Fibroblast of lung (primary cell): ENCODE results near the gene SGPL1. TPM values are rescaled to one million over a fixed set of nuclear protein-coding genes. Genes with fewer than 3 reads are reported as not detected.

Experiments
- DNase-seq, 2 donors: peaks; one replicate each; pipeline versions ENCODE4 v3.0.0 to v3.0.0-alpha.2; 2010; ENCODE audit warnings: low read depth in 2 of 2
- H2AFZ ChIP-seq: 2 replicates; pipeline ENCODE4 v1.5.1; 2012; ENCODE audit warnings: low read length, control low read depth, inconsistent platforms
- H3K27ac ChIP-seq: 2 replicates; pipeline ENCODE4 v1.5.1; 2011; ENCODE audit warnings: low read length, control low read depth; ENCODE audit not compliant: insufficient read depth
- H3K27me3 ChIP-seq: 2 replicates; pipeline ENCODE4 v1.5.1; 2011; ENCODE audit warnings: mild to moderate bottlenecking, low read length; ENCODE audit not compliant: control insufficient read depth, insufficient read depth
- H3K36me3 ChIP-seq: 2 replicates; pipeline ENCODE4 v1.5.1; 2011; ENCODE audit warnings: low read length; ENCODE audit not compliant: control insufficient read depth, insufficient read depth
- H3K4me1 ChIP-seq: 2 replicates; pipeline ENCODE4 v1.5.1; 2011; ENCODE audit warnings: low read length; ENCODE audit not compliant: control insufficient read depth, insufficient read depth; ENCODE audit errors: extremely low read depth
- H3K4me2 ChIP-seq: 2 replicates; pipeline ENCODE4 v1.5.1; 2011; ENCODE audit warnings: low read length, control low read depth; ENCODE audit not compliant: insufficient read depth; ENCODE audit errors: extremely low read depth
- H3K4me3 ChIP-seq, 4 experiments: fragments of 200-600 bp in 1 of 4; sonication (generic) in 1 of 4; replicated peaks in 1 of 4; 2 replicates each; pipeline ENCODE4 v1.5.1; 2011 to 2016; ENCODE audit warnings: low read length in 4 of 4, low read depth in 3 of 4, mild to moderate bottlenecking in 3 of 4, control low read depth in 2 of 4, inconsistent platforms in 1 of 4, mixed read lengths in 1 of 4; ENCODE audit not compliant: insufficient read depth in 1 of 4; ENCODE audit errors: control extremely low read depth in 1 of 4
- H3K79me2 ChIP-seq: 2 replicates; pipeline ENCODE4 v1.5.1; 2012; ENCODE audit warnings: mild to moderate bottlenecking, low read length, inconsistent platforms; ENCODE audit not compliant: control insufficient read depth, insufficient read depth
- H3K9ac ChIP-seq: 2 replicates; pipeline ENCODE4 v1.5.1; 2011; ENCODE audit warnings: mild to moderate bottlenecking, low read length, control low read depth; ENCODE audit not compliant: insufficient read depth
- H3K9me3 ChIP-seq: 2 replicates; pipeline ENCODE4 v1.5.1; 2012; ENCODE audit warnings: low read depth, low read length; ENCODE audit not compliant: control insufficient read depth, insufficient read depth
- H4K20me1 ChIP-seq: 2 replicates; pipeline ENCODE4 v1.5.1; 2011; ENCODE audit warnings: low read length; ENCODE audit not compliant: control insufficient read depth, insufficient read depth; ENCODE audit errors: extremely low read depth
- CTCF ChIP-seq, 2 donors: IDR thresholded peaks in 1 of 2; conservative IDR thresholded peaks in 1 of 2; 1 replicate in 1 of 2; 2 replicates in 1 of 2; pipeline ENCODE4 v1.5.1; 2011 to 2012; ENCODE audit warnings: low read length in 2 of 2, control low read depth in 1 of 2, inconsistent platforms in 1 of 2, low read depth in 1 of 2, mild to moderate bottlenecking in 1 of 2
- EZH2 ChIP-seq: IDR thresholded peaks from 2 replicates; pipeline ENCODE4 v1.5.1; 2012; ENCODE audit warnings: low read length, control low read depth, mild to moderate bottlenecking; ENCODE audit errors: missing control alignments
- polyA plus RNA-seq, 2 donors: library from polyadenylated mRNA; depleted of rRNA in 1 of 2; stranded (reverse) in 1 of 2; unstranded in 1 of 2; fragments of >200 nt; gene quantifications; 2 replicates each; pipeline ENCODE4 v1.2.1, GENCODE V29; 2011 to 2012; ENCODE audit warnings: missing spikeins in 1 of 2
- total RNA-seq: library from RNA; depleted of rRNA; stranded (reverse); fragments of >200 nt; gene quantifications from 2 replicates; pipeline ENCODE4 v1.2.1, GENCODE V29; 2014

The SGPL1 gene
- total and polyA plus RNA-seq, 2 donors (not counting 1 experiment from before 2014, with no cell fraction given), result 21.2 to 40.3 TPM

GRCh38 chr10:70914316-70914864 is 98.6 kb downstream of the SGPL1 start:
- no peak for DNase-seq
- H3K27me3 ChIP-seq, result peaks cover 6% of the 10 kb centered on the region
- TF ChIP-seq CTCF (conservative IDR thresholded peaks at IDR 0.05 in 1 of 2, IDR thresholded peaks at IDR 0.05 in 1 of 2; ENCODE audit: low read depth in 1 of 2, low read length in 2 of 2) (no peak), EZH2 (no peak)

GRCh38 chr10:70915206-70915605 is 99.5 kb downstream of the SGPL1 start:
- no peaks in the 10 kb centered on the region for H3K9me3 ChIP-seq
- H3K4me3 ChIP-seq, result no peak overlapping the region
- H3K27ac ChIP-seq, result no peak overlapping the region
- TF ChIP-seq CTCF (conservative IDR thresholded peaks at IDR 0.05 in 1 of 2, IDR thresholded peaks at IDR 0.05 in 1 of 2; ENCODE audit: low read depth in 1 of 2, low read length in 2 of 2), result no peak
- TF ChIP-seq EZH2, result no peak
- no peaks in the 10 kb centered on the region for H4K20me1 ChIP-seq
- H3K4me2 ChIP-seq, result no peak overlapping the region
- no peak for DNase-seq
- H3K79me2 ChIP-seq, result no peaks in the 10 kb centered on the region
- H3K4me1 ChIP-seq, result no peaks in the 10 kb centered on the region
- no peak overlapping the region for H3K9ac ChIP-seq
- H2AFZ ChIP-seq, result no peak overlapping the region
- H3K27me3 ChIP-seq, result peaks cover 6% of the 10 kb centered on the region
- H3K36me3 ChIP-seq, result no peaks in the 10 kb centered on the region

More at GRCh38 chr10:70914316-70914864, 98.6 kb downstream of the SGPL1 start:
- Histone ChIP-seq H3K4me1 (no peaks in the 10 kb centered on the region), H3K9ac (no peak overlapping the region), H3K4me2 (no peak overlapping the region), H3K4me3 (no peak overlapping the region), H4K20me1 (no peaks in the 10 kb centered on the region), H3K79me2 (no peaks in the 10 kb centered on the region), H2AFZ (no peak overlapping the region), H3K36me3 (no peaks in the 10 kb centered on the region), H3K9me3 (no peaks in the 10 kb centered on the region), H3K27ac (no peak overlapping the region)

- Histone ChIP-seq H3K79me2 (no peaks in the 10 kb centered on the region), H3K27me3 (peaks cover 6% of the 10 kb centered on the region), H3K4me2 (no peak overlapping the region), H3K9me3 (no peaks in the 10 kb centered on the region), H3K4me3 (no peak overlapping the region), H3K9ac (no peak overlapping the region), H2AFZ (no peak overlapping the region), H3K27ac (no peak overlapping the region), H3K36me3 (no peaks in the 10 kb centered on the region), H4K20me1 (no peaks in the 10 kb centered on the region), H3K4me1 (no peaks in the 10 kb centered on the region)
- no peak for DNase-seq
- TF ChIP-seq EZH2, result no peak
- TF ChIP-seq CTCF (conservative IDR thresholded peaks at IDR 0.05 in 1 of 2, IDR thresholded peaks at IDR 0.05 in 1 of 2; ENCODE audit: low read depth in 1 of 2, low read length in 2 of 2), result no peak
These were observed 100.1 kb downstream of the SGPL1 start for GRCh38 chr10:70915806-70916205.
